DND-41 (cell line): ENCODE measurements around the gene CTIF.

Source experiments
- ATAC-seq: fragments of 200-7000 bp; cut with Tn5 transposase; 3 replicates; pipeline ENCODE4 v1.9.1; 2021; ENCODE audit warnings: low read depth; ENCODE audit not compliant: insufficient read depth
- DNase-seq: peaks from one replicate; pipeline ENCODE4 v3.0.0-alpha.2; 2020
- H2AFZ ChIP-seq: 2 replicates; pipeline ENCODE4 v1.6.0; 2012; ENCODE audit warnings: low read depth, low read length
- H3K27ac ChIP-seq: 2 replicates; pipeline ENCODE4 v1.5.1; 2012; ENCODE audit warnings: low read length, inconsistent platforms
- H3K27me3 ChIP-seq: fragments of 200-600 bp; sonication (generic); 2 replicates; pipeline ENCODE4 v1.6.0; 2012; ENCODE audit warnings: low read length, mild to moderate bottlenecking, inconsistent platforms; ENCODE audit not compliant: insufficient read depth, poor library complexity
- H3K36me3 ChIP-seq: 2 replicates; pipeline ENCODE4 v1.5.1; 2012; ENCODE audit warnings: low read length, inconsistent platforms; ENCODE audit not compliant: insufficient read depth
- H3K4me1 ChIP-seq: 2 replicates; pipeline ENCODE4 v1.5.1; 2012; ENCODE audit warnings: mild to moderate bottlenecking, low read length; ENCODE audit not compliant: insufficient read depth
- H3K4me2 ChIP-seq: 2 replicates; pipeline ENCODE4 v1.6.0; 2012; ENCODE audit warnings: mild to moderate bottlenecking, moderate library complexity, low read length, inconsistent platforms; ENCODE audit not compliant: insufficient read depth
- H3K4me3 ChIP-seq, 2 experiments: fragments of 200-600 bp in 1 of 2; shearing (Covaris generic) in 1 of 2; 2 replicates each; pipeline ENCODE4 v1.5.1; 2012 to 2016; ENCODE audit warnings: inconsistent platforms in 2 of 2, low read length in 2 of 2, mild to moderate bottlenecking in 2 of 2, low read depth in 1 of 2, moderate library complexity in 1 of 2
- H3K79me2 ChIP-seq: 2 replicates; pipeline ENCODE4 v1.6.0; 2012; ENCODE audit warnings: low read length, inconsistent platforms; ENCODE audit not compliant: insufficient read depth
- H3K9ac ChIP-seq: 2 replicates; pipeline ENCODE4 v1.6.0; 2012; ENCODE audit warnings: low read depth, mild to moderate bottlenecking, inconsistent platforms, low read length, moderate library complexity
- H3K9me3 ChIP-seq: 2 replicates; pipeline ENCODE4 v1.5.1; 2012; ENCODE audit warnings: low read length, moderate library complexity, mild to moderate bottlenecking, inconsistent platforms; ENCODE audit not compliant: insufficient read depth, severe bottlenecking
- H4K20me1 ChIP-seq: 2 replicates; pipeline ENCODE4 v1.6.0; 2012; ENCODE audit warnings: low read length; ENCODE audit not compliant: insufficient read depth
- EZH2 ChIP-seq: IDR thresholded peaks from 3 replicates; pipeline ENCODE4 v1.6.1; 2012; ENCODE audit warnings: borderline replicate concordance, low read depth, mild to moderate bottlenecking, moderate library complexity, low read length, inconsistent platforms; ENCODE audit not compliant: severe bottlenecking
- TF ChIP-seq, protein P1 (sequence below): IDR thresholded peaks from 2 replicates; pipeline ENCODE4 v1.5.1; 2012; ENCODE audit warnings: borderline replicate concordance, low read length, moderate library complexity, mild to moderate bottlenecking; ENCODE audit not compliant: poor library complexity, severe bottlenecking; ENCODE audit errors: extremely low read depth

Gene CTIF

DNA sequence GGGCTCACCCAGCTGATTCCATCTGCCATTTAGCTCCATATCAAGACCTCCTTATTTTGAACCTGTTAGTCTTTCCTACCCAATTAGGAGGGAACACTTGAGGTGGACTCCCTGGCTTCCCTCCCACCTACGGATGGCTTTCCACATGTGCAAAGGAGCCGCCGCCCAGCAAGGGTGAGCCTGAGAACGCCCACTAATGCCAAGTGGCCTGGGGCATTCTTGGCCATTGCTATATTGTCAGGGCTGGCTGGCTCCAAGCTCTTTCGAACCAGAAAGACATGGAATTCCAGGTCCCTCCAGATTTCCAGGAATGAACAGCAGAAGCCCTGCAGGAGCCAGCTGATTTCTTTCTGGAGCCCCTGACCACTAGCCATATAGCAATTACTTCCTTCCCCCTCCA, 215.7 kb downstream of the CTIF start:
- H3K4me2 ChIP-seq: no peak overlapping the region
- H4K20me1 ChIP-seq: no peaks in the 10 kb centered on the region
- no peaks in the 10 kb centered on the region for H3K27me3 ChIP-seq
- TF ChIP-seq EZH2: no peak
- TF ChIP-seq, protein P1, sequence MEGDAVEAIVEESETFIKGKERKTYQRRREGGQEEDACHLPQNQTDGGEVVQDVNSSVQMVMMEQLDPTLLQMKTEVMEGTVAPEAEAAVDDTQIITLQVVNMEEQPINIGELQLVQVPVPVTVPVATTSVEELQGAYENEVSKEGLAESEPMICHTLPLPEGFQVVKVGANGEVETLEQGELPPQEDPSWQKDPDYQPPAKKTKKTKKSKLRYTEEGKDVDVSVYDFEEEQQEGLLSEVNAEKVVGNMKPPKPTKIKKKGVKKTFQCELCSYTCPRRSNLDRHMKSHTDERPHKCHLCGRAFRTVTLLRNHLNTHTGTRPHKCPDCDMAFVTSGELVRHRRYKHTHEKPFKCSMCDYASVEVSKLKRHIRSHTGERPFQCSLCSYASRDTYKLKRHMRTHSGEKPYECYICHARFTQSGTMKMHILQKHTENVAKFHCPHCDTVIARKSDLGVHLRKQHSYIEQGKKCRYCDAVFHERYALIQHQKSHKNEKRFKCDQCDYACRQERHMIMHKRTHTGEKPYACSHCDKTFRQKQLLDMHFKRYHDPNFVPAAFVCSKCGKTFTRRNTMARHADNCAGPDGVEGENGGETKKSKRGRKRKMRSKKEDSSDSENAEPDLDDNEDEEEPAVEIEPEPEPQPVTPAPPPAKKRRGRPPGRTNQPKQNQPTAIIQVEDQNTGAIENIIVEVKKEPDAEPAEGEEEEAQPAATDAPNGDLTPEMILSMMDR: no peak
- no peaks in the 10 kb centered on the region for H3K79me2 ChIP-seq
- H3K9ac ChIP-seq: no peak overlapping the region
- no peaks in the 10 kb centered on the region for H3K36me3 ChIP-seq
- H3K4me3 ChIP-seq: no peak overlapping the region
- no peaks in the 10 kb centered on the region for H3K4me1 ChIP-seq
- no peak for DNase-seq
- H3K9me3 ChIP-seq: no peaks in the 10 kb centered on the region
- no peak for ATAC-seq
- no peak overlapping the region for H3K27ac ChIP-seq
- no peak overlapping the region for H2AFZ ChIP-seq

- DNase-seq (no peak), ATAC-seq (no peak)
- H3K27me3 ChIP-seq: no peaks in the 10 kb centered on the region
- no peak overlapping the region for H3K4me3 ChIP-seq
- H3K36me3 ChIP-seq: no peaks in the 10 kb centered on the region
- H3K4me1 ChIP-seq: no peaks in the 10 kb centered on the region
- no peak for TF ChIP-seq EZH2
- TF ChIP-seq, protein P1: no peak
- no peaks in the 10 kb centered on the region for H3K9me3 ChIP-seq
- H3K4me2 ChIP-seq: no peak overlapping the region
- no peaks in the 10 kb centered on the region for H3K79me2 ChIP-seq
- no peak overlapping the region for H3K9ac ChIP-seq
- H4K20me1 ChIP-seq: no peaks in the 10 kb centered on the region
- H2AFZ ChIP-seq: no peak overlapping the region
- no peak overlapping the region for H3K27ac ChIP-seq
Observed at GRCh38 chr18:48754993-48755473, 216.2 kb downstream of the CTIF start.

- Histone ChIP-seq H3K27ac (no peak overlapping the region), H3K27me3 (no peaks in the 10 kb centered on the region), H3K9me3 (no peaks in the 10 kb centered on the region), H3K4me3 (no peak overlapping the region), H3K79me2 (no peaks in the 10 kb centered on the region), H3K36me3 (no peaks in the 10 kb centered on the region), H3K4me2 (no peak overlapping the region), H4K20me1 (no peaks in the 10 kb centered on the region), H3K9ac (no peak overlapping the region), H3K4me1 (no peaks in the 10 kb centered on the region), H2AFZ (no peak overlapping the region)
- TF ChIP-seq EZH2: no peak
- TF ChIP-seq, protein P1: no peak
- DNase-seq: no peak
- no peak for ATAC-seq
Observed at GRCh38 chr18:48756511-48757226, 217.8 kb downstream of the CTIF start.
